Keratinocyte (primary cell): ENCODE results near the gene RIOK2. TPM values are rescaled to one million over a fixed set of nuclear protein-coding genes. Genes with fewer than 3 reads are reported as not detected.

Experiments
- DNase-seq: peaks from one replicate; pipeline ENCODE4 v3.0.0-alpha.2; 2011; ENCODE audit warnings: low read depth, missing footprints, low spot score
- FAIRE-seq: peaks from 2 replicates; lab custom pipeline; 2011; peaks lifted over from hg19 to GRCh38; lab: Jason Lieb, UNC
- H2AFZ ChIP-seq: 2 replicates; pipeline ENCODE4 v1.6.0; 2012; ENCODE audit warnings: low read length, control low read depth, inconsistent platforms; ENCODE audit not compliant: control insufficient read depth
- H3K27ac ChIP-seq: 2 replicates; pipeline ENCODE4 v1.5.1; 2011; ENCODE audit warnings: low read length; ENCODE audit not compliant: control insufficient read depth, insufficient read depth
- H3K27me3 ChIP-seq: 3 replicates; pipeline ENCODE4 v1.6.0; 2011; ENCODE audit warnings: low read length; ENCODE audit not compliant: control insufficient read depth, insufficient read depth; ENCODE audit errors: extremely low read depth
- H3K36me3 ChIP-seq, 2 experiments: 2 replicates in 1 of 2; 3 replicates in 1 of 2; pipeline ENCODE4 v1.5.1; 2011; ENCODE audit warnings: low read length in 2 of 2, mild to moderate bottlenecking in 1 of 2; ENCODE audit not compliant: control insufficient read depth in 2 of 2, insufficient read depth in 2 of 2; ENCODE audit errors: extremely low read depth in 1 of 2
- H3K4me1 ChIP-seq: 3 replicates; pipeline ENCODE4 v1.5.1; 2011; ENCODE audit warnings: low read length; ENCODE audit not compliant: control insufficient read depth, insufficient read depth; ENCODE audit errors: extremely low read depth
- H3K4me2 ChIP-seq: 3 replicates; pipeline ENCODE4 v1.6.0; 2011; ENCODE audit warnings: low read depth, low read length; ENCODE audit not compliant: control insufficient read depth, insufficient read depth; ENCODE audit errors: extremely low read depth
- H3K4me3 ChIP-seq, 3 experiments: fragments of 200-600 bp in 1 of 3; sonication (generic) in 1 of 3; 2 replicates in 2 of 3; 3 replicates in 1 of 3; pipeline ENCODE4 v1.5.1; 2011 to 2016; ENCODE audit warnings: low read length in 3 of 3, mild to moderate bottlenecking in 3 of 3, control low read depth in 2 of 3, inconsistent platforms in 1 of 3, low read depth in 1 of 3, mixed read lengths in 1 of 3, mixed run types in 1 of 3, moderate library complexity in 1 of 3; ENCODE audit not compliant: control insufficient read depth in 2 of 3, insufficient read depth in 2 of 3; ENCODE audit errors: extremely low read depth in 1 of 3
- H3K79me2 ChIP-seq: 2 replicates; pipeline ENCODE4 v1.6.0; 2012; ENCODE audit warnings: low read length; ENCODE audit not compliant: control insufficient read depth, insufficient read depth
- H3K9ac ChIP-seq: 3 replicates; pipeline ENCODE4 v1.6.0; 2011; ENCODE audit warnings: low read length; ENCODE audit not compliant: control insufficient read depth, insufficient read depth; ENCODE audit errors: extremely low read depth
- H3K9me1 ChIP-seq: 3 replicates; pipeline ENCODE4 v1.6.0; 2011; ENCODE audit warnings: low read length; ENCODE audit not compliant: control insufficient read depth, insufficient read depth; ENCODE audit errors: extremely low read depth
- H3K9me3 ChIP-seq: 2 replicates; pipeline ENCODE4 v1.5.1; 2012; ENCODE audit warnings: low read depth, low read length; ENCODE audit not compliant: control insufficient read depth
- H4K20me1 ChIP-seq: 3 replicates; pipeline ENCODE4 v1.6.0; 2011; ENCODE audit warnings: low read length; ENCODE audit not compliant: control insufficient read depth, insufficient read depth; ENCODE audit errors: extremely low read depth
- EZH2 ChIP-seq: IDR thresholded peaks from one replicate; pipeline ENCODE4 v1.6.1; 2012; ENCODE audit warnings: inconsistent platforms, mild to moderate bottlenecking, low read length, moderate library complexity
- dilution Hi-C: fragments of 300-500 bp; cut with MboI; formaldehyde crosslinking; loops from one replicate; pipeline ENCODE4 v1.7.0; 2020; ENCODE audit warnings: low sequenced_read_pairs; ENCODE audit not compliant: extremely low pct_ligation_motif_present
- polyA plus RNA-seq, 5 experiments: library from polyadenylated mRNA; depleted of rRNA in 3 of 5; stranded (reverse) in 3 of 5; stranded (forward) in 1 of 5; unstranded in 1 of 5; fragments of >200 nt; gene quantifications; 1 replicate in 1 of 5; 2 replicates in 3 of 5; 3 replicates in 1 of 5; pipeline versions ENCODE4 v1.2.1 to v1.2.3, GENCODE V29; 2011 to 2012; ENCODE audit warnings: missing spikeins in 2 of 5, low read depth in 1 of 5, low replicate concordance in 1 of 5
- TF ChIP-seq, protein P1 (sequence below), 3 experiments: IDR thresholded peaks in 1 of 3; conservative IDR thresholded peaks in 1 of 3; optimal IDR thresholded peaks in 1 of 3; 2 replicates in 2 of 3; 3 replicates in 1 of 3; pipeline versions ENCODE3 to v1.5.1; 2011; ENCODE audit warnings: low read length in 3 of 3, mild to moderate bottlenecking in 3 of 3, moderate library complexity in 2 of 3, control low read depth in 1 of 3, inconsistent platforms in 1 of 3; ENCODE audit not compliant: insufficient read depth in 2 of 3; ENCODE audit errors: extremely low read depth in 1 of 3

Gene RIOK2
- polyA plus RNA-seq, 1 donor (not counting 4 experiments of a cell fraction or from before 2014, with no cell fraction given), result 34.5 TPM

DNA sequence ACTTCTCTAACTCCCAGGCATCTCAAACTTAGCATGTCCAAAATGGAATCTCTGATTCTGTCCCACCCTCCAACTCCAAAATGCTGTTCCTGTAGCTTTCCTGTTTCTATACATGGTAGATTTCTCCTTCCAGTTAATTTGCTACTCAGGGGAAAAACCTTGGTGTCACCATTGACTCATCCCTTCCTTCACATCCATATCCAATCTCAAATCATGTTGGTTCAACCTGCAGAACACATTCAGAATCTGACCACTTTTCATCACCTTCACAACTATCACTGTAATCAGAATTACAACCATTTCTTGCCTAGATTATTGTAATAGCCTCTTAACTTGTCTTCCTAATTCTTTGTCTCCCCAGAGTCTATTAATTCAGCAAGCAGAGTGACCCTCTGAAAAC lies 10.8 kb downstream of the RIOK2 start:
- Histone ChIP-seq H3K27ac (no peak overlapping the region), H3K79me2 (no peaks in the 10 kb centered on the region), H3K36me3 (peaks cover 4 to 32% of the 10 kb centered on the region in 2 experiments), H3K9ac (no peak overlapping the region), H4K20me1 (no peaks in the 10 kb centered on the region), H3K27me3 (no peaks in the 10 kb centered on the region), H3K4me3 (no peak overlapping the region), H3K9me1 (no peaks in the 10 kb centered on the region), H3K9me3 (no peaks in the 10 kb centered on the region), H3K4me1 (no peaks in the 10 kb centered on the region), H2AFZ (no peak overlapping the region), H3K4me2 (no peak overlapping the region)
- no peak for TF ChIP-seq EZH2
- TF ChIP-seq, protein P1, sequence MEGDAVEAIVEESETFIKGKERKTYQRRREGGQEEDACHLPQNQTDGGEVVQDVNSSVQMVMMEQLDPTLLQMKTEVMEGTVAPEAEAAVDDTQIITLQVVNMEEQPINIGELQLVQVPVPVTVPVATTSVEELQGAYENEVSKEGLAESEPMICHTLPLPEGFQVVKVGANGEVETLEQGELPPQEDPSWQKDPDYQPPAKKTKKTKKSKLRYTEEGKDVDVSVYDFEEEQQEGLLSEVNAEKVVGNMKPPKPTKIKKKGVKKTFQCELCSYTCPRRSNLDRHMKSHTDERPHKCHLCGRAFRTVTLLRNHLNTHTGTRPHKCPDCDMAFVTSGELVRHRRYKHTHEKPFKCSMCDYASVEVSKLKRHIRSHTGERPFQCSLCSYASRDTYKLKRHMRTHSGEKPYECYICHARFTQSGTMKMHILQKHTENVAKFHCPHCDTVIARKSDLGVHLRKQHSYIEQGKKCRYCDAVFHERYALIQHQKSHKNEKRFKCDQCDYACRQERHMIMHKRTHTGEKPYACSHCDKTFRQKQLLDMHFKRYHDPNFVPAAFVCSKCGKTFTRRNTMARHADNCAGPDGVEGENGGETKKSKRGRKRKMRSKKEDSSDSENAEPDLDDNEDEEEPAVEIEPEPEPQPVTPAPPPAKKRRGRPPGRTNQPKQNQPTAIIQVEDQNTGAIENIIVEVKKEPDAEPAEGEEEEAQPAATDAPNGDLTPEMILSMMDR (optimal IDR thresholded peaks at IDR 0.05 in 1 of 3, IDR thresholded peaks at IDR 0.05 in 1 of 3, conservative IDR thresholded peaks at IDR 0.05 in 1 of 3; ENCODE audit: extremely low read depth in 1 of 3, insufficient read depth in 2 of 3, low read length in 3 of 3), result no peak
- no peak for DNase-seq
- dilution Hi-C loops, result loop anchor here (25.0 kb wide), 1 partner anchor 135 kb away; no protein-coding TSS in a partner anchor
- FAIRE-seq, result peak; percentile 23

DNA sequence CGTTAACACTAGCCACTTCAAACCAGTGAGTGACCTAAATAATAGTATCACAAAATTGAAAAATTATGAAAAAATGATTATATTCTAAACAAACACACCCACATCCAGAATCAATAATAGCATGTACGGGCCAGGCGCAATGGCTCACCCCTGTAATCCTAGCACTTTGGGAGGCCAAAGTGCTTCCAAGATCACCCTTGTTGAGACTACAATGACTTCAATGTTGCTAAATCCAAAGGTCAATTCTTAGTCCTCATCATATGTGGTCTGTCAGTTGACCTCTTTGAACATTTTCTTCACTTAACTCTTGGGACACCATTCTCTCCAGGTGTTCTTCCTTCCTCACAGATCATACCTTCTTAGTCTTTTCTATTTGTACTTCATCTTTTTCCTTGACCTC lies 11.3 kb downstream of the RIOK2 start:
- no peak overlapping the region for H2AFZ ChIP-seq
- DNase-seq (no peak), FAIRE-seq (no peak)
- H3K9ac ChIP-seq, result no peak overlapping the region
- H3K36me3 ChIP-seq, result peaks cover 4 to 27% of the 10 kb centered on the region in 2 experiments
- no peaks in the 10 kb centered on the region for H3K4me1 ChIP-seq
- TF ChIP-seq, protein P1 (optimal IDR thresholded peaks at IDR 0.05 in 1 of 3, IDR thresholded peaks at IDR 0.05 in 1 of 3, conservative IDR thresholded peaks at IDR 0.05 in 1 of 3; ENCODE audit: extremely low read depth in 1 of 3, insufficient read depth in 2 of 3, low read length in 3 of 3), result no peak
- TF ChIP-seq EZH2, result no peak
- no peak overlapping the region for H3K27ac ChIP-seq
- no peaks in the 10 kb centered on the region for H3K79me2 ChIP-seq
- no peaks in the 10 kb centered on the region for H3K9me1 ChIP-seq
- H3K9me3 ChIP-seq, result no peaks in the 10 kb centered on the region
- H3K27me3 ChIP-seq, result no peaks in the 10 kb centered on the region
- no peaks in the 10 kb centered on the region for H4K20me1 ChIP-seq
- dilution Hi-C loops, result loop anchor here (25.0 kb wide), 1 partner anchor 134 kb away; no protein-coding TSS in a partner anchor
- H3K4me3 ChIP-seq, result no peak overlapping the region
- no peak overlapping the region for H3K4me2 ChIP-seq
